C4-2B (cell line): ENCODE data around the gene KIF26B.

Experiments used
- H3K27ac ChIP-seq: fragments of 450-650 bp; 2 replicates; pipeline ENCODE4 v1.5.1; 2017
- ZFX ChIP-seq: fragments of 450-650 bp; IDR thresholded peaks from 2 replicates; pipeline ENCODE4 v1.6.1; 2017
- TF ChIP-seq, protein P1 (sequence below): fragments of 450-650 bp; conservative IDR thresholded peaks from 2 replicates; pipeline ENCODE4 v1.5.1; 2017; ENCODE audit warnings: mild to moderate bottlenecking

The KIF26B gene

DNA sequence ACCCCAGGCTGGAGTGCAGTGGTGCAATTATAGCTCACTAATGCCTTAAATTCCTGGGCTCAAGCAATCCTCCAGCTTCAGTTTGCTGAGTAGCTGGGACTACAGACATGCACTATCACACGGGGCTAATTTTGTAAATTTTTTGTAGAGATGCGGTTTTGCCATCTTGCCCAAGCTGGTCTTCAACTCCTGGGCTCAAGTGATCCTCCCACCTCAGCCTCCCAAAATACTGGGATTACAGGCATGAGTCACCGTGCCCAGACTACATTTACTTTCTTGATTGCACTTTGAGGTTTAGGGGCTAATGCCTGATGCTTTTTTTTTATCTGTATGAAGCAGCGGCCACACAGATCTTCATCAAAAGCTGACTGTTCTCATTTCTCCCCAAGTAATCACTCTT lies 124.6 kb downstream of the KIF26B start:
- no peak overlapping the region for H3K27ac ChIP-seq
- no peak for TF ChIP-seq ZFX
- TF ChIP-seq, protein P1, sequence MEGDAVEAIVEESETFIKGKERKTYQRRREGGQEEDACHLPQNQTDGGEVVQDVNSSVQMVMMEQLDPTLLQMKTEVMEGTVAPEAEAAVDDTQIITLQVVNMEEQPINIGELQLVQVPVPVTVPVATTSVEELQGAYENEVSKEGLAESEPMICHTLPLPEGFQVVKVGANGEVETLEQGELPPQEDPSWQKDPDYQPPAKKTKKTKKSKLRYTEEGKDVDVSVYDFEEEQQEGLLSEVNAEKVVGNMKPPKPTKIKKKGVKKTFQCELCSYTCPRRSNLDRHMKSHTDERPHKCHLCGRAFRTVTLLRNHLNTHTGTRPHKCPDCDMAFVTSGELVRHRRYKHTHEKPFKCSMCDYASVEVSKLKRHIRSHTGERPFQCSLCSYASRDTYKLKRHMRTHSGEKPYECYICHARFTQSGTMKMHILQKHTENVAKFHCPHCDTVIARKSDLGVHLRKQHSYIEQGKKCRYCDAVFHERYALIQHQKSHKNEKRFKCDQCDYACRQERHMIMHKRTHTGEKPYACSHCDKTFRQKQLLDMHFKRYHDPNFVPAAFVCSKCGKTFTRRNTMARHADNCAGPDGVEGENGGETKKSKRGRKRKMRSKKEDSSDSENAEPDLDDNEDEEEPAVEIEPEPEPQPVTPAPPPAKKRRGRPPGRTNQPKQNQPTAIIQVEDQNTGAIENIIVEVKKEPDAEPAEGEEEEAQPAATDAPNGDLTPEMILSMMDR = no peak

DNA sequence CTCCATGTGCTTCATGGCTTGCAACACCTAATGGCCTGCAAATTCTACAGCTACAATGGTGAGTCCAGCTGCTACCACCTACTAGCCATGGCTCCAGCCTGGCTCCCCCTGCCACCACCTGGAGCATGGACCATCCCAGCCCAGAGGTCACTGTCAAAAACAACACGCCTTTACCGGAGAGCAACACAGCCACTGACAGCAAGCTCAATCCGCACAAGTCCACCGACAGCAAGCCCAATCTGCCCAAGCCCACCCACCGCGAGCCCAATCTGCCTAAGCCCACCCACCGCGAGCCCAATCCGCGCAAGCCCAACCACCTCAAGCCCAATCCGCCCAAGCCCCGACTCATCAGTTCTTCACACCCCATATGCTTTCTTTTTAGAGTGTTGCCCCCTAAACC lies 128.2 kb downstream of the KIF26B start:
- no peak overlapping the region for H3K27ac ChIP-seq
- TF ChIP-seq ZFX = no peak

DNA sequence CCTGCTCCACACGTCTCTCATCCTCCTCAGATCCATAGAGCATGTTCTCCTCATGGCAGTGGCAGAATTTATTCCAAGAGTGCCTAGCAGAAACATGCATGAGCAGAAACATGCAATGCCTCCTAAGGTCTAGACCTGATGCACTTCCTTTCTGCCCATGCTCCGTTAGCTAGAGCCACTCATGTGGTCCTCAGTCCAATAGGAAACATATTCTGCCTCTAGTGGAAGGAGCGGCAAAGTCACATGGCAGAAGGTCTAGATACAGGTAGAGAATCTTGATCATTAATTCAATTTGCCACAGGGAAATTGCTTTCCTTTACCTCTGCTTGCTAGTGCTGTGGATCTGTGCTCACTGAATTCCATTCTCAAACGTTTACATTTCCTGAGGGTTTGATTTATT lies 130.4 kb downstream of the KIF26B start:
- TF ChIP-seq, protein P1 = no peak; the same call in 1 of the 2 replicates
- no peak for TF ChIP-seq ZFX

DNA sequence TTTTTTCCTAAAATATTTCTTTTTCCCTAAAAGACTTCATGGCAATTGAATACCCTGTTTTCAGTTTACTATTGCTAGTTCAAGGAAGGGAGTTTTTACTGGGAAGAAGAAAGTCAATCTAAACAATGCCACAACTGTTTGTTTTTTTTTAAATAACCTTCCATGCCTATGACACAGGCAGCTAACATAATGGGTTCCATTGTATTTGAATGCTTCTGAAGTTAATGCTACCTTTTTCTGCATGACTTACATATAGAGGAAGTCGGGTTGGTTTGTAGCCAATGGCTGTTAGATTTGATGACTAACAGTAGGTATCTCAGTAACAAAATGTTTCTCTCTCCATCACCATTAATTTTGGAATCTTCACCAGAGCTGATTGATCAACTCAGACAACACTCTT lies 134.0 kb downstream of the KIF26B start:
- H3K27ac ChIP-seq = no peak overlapping the region
- TF ChIP-seq ZFX = no peak
- TF ChIP-seq, protein P1 = no peak

More for the DNA sequence above, 130.4 kb downstream of the KIF26B start:
- H3K27ac ChIP-seq = no peak overlapping the region

DNA sequence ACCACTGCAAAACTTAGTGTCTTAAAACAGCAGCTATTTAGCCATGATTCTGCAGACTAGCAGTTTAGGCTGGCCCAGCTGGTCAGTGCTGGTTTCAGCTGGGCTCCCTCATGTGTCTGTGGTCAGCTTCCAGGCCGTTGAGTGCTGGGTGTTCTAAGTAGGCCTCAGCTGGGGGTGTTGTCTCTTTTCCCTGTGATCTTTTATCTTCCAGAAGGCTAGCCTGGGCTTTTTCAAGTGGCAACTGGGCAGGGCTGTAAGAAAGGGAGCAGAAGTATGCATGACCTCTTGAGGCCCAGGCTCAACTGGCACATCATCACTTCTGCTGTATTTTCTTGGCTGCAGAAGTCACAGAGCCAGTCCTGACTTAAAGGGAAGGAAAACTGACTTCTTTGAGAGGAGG lies 136.1 kb downstream of the KIF26B start:
- no peak for TF ChIP-seq ZFX
- H3K27ac ChIP-seq = no peak overlapping the region

DNA sequence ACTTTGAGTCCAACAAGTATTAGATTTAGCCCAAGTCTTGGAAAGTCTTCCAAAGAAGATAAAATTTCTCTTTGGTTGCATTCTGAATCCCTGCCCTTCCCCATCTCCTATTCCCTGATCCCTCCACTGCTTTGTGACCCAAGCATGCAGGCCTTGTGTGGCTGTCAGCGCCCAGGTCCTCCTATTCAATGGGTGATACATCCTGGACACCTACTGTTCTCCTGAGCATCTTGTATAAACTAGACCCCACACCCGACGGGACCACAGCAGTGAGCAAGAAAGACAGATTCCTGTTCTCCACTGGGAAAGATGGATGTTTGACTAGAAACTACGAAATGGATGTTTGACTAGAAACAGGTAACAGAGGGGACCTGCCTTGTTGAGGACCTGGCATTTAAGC lies 136.6 kb downstream of the KIF26B start:
- H3K27ac ChIP-seq = no peak overlapping the region
- TF ChIP-seq, protein P1 = no peak
- TF ChIP-seq ZFX = no peak

DNA sequence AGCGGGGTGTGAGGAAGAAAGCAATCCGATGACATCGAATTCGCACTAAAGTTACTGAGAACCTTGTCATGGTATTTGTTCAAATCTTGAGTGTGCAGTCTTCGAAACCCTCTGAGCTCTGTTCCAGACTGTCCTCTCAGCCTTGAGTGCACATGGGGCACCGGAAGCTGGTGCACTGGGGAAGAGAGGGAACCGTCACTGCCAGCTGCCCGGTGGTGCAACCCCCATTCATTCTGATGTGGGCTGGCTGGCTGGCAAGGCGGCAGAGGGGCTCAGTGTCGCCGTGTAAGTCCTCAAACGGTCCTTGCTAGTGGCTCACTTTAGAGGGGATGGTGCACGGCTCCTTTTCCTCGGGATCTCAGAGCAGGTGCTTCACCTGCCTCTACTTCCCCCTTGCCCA lies 137.4 kb downstream of the KIF26B start:
- H3K27ac ChIP-seq = no peak overlapping the region
- TF ChIP-seq, protein P1 = no peak
- no peak for TF ChIP-seq ZFX

DNA sequence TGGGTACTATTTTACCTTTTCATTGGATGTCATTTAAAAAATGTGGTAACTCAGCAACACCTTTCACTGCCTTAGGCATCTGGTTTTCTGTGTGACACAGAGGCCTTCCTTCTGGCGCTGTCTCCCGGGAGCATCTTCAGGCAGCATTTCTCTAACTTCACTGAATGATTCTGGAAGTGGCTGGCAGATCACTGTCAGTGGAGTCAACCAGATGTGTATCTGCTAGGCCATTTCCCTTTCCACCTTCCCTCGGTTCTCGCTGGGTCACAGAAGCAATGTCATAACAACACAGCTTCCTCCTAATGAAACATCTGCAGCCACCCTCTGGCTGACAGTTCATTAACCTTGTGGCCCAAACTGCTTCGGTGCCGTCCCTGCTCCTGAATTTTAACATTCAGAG lies 137.8 kb downstream of the KIF26B start:
- TF ChIP-seq, protein P1 = no peak
- no peak for TF ChIP-seq ZFX
- no peak overlapping the region for H3K27ac ChIP-seq

DNA sequence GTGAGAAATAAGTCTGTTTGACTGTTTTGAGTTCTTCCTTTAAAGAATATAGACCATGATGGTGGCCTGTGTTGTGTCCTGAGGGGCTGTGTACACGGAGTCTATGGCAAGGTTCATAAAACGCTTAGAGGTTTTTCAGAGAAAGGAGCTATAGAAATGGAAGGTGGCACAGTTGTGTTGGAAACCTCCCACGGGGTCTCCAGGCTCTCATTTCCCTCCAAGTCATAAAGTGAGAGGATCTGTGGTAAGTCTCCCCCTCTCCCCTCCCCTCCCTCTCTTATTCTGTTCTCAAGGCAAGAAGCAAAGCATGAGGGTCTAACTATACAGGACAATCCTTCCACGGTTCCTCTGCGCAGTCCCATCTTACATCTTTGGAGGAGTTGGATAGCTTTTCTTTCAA lies 139.2 kb downstream of the KIF26B start:
- no peak for TF ChIP-seq ZFX
- TF ChIP-seq, protein P1 = no peak
- no peak overlapping the region for H3K27ac ChIP-seq
